ENCODE measurements around the gene PARVA.

PARVA gene

DNA sequence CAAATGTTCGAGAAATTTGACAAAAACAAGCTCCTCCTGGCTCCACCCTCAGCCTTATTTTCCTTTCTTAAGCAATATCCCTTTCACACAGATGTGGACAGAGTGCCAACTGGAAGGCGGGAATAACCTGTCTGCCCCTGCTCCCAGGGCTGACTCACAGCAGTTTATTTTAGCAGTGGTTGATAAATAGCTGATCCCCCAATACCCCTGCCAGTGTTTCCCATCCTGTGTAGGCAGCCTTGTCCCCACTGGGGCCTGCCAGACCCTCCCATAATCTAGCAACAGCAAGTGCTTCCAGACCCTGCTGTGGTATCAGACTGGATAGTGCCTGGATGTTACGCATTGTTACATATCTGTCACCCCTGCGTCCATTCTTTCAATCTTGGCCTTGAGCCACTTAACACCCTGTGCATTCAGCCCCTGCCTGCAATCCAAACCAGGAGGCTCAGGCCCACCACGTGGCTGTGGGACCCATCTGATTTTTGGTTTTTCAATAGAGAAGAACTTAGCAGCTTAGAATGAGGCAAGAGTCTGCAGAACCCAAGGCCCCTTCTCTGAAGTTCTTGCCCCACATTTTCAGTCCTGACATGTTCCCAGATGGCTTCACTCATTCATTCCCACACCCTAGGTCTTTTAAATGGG is 53.7 kb downstream of the PARVA start:
- no peak for DNase-seq (ENCODE audit: extremely low read depth in 1 of 2, low read depth in 1 of 2)

DNA sequence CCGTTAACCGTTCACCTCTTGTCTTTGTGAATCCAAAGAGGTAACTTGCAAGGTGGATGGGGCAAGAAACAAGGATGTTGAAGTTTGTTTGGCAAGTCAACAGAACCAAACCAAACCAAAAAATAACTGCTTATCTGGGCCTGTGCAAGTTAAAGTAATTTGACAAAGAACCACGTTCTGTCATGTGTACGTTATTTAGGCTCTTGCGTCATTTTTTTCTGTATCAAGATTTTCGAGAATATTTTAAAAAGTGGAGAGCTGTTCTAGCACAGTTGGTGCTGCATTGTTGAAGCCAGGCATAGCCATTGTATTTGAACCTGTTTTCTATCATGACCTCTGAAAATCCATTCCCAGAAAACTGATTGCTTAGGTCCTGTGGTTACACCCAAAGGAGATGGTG is 55.1 kb downstream of the PARVA start:
- DNase-seq (ENCODE audit: extremely low read depth in 1 of 2, low read depth in 1 of 2): no peak

DNA sequence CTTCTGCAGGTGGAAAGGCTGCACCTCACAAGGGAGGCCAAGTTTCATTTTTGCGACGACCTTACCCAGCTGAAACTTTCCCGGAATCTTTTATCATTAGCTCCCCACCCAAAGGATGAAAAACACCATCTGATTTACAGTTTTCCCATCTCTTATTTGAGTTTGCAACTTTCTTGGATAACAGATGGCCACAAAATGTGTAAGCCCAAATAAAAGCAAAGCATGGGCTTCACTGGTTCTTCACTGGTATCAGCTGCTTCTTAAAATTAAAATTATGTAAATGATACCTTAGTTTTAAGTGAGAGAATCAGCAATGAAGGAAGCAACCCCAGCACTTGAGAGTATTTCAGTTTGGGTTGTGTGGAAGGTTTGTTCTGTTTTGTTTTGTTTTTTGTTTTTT is 55.8 kb downstream of the PARVA start:
- DNase-seq (ENCODE audit: extremely low read depth in 1 of 2, low read depth in 1 of 2): no peak

DNA sequence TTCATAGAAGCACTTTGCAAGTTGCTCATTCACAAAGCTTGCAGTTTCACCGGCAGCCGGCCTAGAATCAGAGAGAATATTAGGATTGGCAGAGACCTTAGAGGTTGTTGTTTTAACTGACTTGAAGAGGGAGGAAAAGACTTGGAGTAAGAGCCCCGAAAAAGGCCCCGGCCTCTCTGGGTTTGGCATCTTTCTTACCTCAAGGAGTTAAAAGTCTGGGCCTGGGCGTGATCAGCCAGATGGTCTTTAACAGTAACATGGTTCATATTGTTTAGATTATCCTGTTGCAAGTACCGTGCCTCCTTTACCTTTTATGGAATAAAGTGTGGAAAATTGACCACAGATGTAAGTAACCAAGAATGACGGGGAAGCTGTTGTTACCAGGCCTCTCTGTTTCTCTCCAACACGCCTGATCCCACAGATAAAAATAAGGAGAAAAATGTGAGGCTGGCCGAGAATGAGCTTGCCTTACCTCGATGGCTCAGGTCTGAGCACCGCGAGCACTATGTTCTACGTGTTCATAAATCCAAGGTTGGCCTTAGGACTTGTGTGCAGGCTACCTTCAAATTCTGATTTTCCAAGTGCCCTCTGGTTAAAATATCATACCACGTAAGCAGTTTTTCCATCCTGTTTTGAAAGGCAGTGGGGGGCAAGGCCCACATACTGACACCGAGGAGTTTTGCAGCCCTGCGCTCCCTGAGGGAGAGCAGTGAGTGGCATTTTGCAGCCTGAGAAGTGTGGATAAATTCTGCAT is 56.4 kb downstream of the PARVA start:
- DNase-seq (ENCODE audit: extremely low read depth in 1 of 2, low read depth in 1 of 2): no peak

DNA sequence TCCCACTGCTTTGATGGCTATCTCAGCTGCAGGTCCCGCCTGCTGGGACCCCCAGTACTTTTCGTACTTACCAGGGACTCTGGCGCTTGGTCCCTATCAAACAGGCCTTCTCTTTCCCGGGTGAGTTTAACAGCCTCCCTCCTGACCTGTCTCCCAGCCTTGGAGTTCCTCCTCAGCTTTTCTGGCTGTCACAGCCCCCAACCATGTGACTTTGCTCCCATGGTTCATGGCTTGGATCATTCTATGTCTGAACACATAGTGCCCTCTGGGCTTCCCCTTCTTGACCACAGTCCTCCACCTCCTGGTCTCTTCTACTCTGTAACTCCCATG is 56.9 kb downstream of the PARVA start:
- no peak for DNase-seq (ENCODE audit: extremely low read depth in 1 of 2, low read depth in 1 of 2)

DNA sequence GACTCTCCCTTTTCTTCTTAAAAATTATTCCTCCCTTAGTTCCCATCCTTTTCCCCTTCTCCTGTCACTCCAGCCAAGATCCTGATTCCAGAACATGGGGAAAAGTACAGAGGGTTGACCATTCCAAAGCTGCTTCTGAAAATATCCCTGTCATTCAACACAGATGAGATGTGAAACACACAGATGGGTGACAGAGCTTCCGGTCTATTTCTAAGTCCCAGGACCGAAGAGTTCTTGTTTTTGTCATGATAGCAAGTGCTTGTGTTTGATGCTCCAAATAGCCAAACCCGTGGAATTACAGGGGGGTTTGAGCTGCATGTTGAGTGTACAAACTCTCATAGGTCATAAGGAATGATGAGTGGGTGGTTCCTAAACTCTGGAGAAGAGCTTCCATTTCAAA is 57.9 kb downstream of the PARVA start:
- no peak for DNase-seq (ENCODE audit: extremely low read depth in 1 of 2, low read depth in 1 of 2)

DNA sequence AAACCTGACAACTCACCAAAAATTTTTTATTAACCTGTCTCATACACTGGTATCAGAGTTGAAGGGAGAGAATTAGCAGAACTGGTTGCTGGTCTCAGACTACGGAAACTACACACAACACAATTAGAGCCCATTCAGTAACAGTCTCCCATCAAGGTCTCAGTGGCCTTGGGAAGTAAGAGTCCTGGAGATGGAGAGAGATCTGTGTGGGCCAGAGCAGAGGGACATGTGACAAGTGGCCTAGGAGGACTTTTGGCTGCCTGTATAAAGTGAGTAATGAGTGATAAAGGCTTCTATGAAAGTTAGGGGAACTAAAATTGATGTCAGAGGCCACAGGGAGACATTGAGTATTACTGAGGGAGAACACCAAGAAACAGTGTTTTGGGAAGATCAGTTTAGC is 58.9 kb downstream of the PARVA start:
- DNase-seq (ENCODE audit: extremely low read depth in 1 of 2, low read depth in 1 of 2): no peak

DNA sequence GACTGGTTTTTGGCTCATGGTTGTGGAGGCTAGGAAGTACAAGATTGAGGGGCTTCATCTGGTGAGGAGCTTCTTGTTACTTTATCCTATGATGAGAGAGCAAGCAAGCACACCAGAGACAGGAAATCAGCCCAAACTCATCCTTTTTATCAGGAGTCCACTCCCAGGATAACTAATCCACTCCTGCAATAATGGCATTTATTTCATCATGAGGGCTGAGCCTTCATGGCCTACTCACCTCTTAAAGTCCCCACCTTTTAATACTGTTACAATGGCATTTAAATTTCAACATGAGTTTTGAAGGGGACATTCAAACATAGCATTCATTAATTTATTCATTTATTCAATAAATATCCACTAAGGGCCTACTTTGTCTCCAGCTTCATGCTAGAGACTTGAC is 60.9 kb downstream of the PARVA start:
- no peak for DNase-seq (ENCODE audit: extremely low read depth in 1 of 2, low read depth in 1 of 2)

DNA sequence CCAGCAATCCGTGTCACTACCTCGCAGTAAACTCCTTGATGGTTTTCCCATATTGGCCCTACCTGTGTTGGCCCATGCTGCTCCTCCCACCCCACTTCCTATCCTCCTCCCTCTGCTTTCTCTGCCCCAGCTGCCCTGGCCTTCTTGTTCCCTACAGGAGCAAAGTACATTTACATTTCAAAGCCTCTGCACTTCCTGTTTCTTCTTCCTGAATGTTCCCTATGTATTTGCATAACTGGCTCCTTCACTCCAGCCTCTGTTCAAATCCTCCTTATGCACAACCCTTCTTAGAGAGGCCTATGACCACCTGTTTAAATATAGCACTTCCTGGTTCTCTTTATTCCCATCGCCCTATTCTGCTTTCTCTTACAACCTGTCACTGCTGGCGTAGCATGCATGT is 62.2 kb downstream of the PARVA start:
- no peak for DNase-seq (ENCODE audit: extremely low read depth in 1 of 2, low read depth in 1 of 2)

DNA sequence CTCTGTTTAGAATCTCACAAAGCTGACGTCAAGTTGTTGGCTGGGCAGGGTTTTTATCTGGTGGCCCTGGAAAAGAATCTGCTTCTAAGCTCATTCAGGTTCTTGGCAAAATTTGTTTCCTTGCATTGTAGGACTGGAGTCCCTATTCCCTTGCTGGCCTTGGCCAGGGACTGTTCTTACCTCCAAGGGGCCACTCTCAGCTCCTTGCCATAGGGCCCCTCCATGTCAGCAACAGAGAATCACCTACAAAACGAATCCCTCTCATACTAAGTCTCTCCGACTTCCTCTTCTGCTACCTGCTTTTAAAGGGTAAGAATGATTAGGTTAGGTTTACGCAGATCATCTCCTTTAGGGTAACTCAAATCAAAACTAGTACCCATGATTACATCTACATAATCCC is 63.2 kb downstream of the PARVA start:
- no peak for DNase-seq (ENCODE audit: extremely low read depth in 1 of 2, low read depth in 1 of 2)

DNA sequence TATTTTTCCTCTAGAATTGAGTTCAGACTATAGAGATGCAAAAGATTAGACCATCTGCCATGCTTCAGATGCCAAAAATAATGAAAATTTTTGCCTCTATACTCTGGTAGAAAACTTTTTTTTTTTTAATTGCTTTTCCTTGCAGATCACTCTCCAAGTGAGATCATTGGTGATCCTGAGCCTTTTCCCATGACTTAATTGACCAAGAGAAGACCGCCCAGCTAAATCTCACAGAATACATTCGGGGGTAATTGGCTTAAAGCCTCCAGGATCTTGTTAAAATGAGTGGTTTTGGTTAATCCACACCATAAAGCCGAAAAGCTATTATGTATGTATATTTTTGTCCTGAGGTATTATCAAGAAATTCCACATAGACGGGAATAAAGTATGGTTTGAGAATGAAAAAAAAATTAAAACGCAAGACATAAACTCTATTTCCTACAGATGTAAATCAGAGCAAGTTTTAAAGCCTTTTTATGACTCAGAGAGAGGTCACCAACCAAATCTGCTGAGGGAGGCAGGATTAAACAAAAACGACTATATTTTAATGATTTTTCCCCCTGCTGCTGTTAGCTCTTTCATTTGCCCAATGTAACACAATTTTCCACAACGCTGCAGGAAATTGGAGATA is 64.0 kb downstream of the PARVA start:
- DNase-seq (ENCODE audit: extremely low read depth in 1 of 2, low read depth in 1 of 2): no peak

DNA sequence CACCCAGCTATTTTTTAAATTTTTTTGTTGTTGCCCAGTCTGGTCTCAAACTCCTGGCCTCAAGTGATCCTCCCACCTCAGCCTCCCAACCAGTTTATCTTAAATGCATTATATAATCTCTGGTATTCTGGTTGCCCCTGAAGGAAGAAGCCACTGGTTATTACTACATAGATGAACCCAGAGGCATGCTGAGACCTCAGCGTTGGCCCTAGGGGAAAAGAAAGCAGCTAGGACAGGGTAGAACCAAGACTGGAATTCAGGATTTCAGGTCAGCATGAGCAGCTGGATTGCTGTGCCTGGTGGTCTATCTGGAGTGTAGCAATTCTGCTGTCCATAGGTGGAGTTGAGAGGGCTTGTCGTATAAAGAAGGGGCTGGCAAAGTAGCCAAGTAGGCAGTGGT is 67.2 kb downstream of the PARVA start:
- DNase-seq (ENCODE audit: extremely low read depth in 1 of 2, low read depth in 1 of 2): no peak

DNA sequence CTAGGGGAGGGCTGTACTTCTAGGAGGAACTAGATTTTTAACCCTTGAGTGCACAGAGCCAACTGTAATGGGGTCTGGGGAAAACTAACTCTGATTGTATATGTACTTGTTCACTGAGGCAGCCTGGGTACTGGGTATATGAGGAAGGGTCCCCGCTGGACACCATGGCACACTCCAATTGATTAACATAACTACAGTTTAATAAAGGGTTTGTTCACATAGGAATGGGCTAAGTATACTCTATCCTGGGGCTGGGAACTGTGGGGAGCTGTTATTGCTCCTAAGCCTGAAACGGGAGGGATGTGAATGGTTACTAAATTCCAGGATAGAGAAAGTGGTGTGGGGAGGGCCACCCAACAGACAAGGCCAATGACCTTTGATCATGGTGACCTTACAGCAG is 67.6 kb downstream of the PARVA start:
- no peak for DNase-seq (ENCODE audit: extremely low read depth in 1 of 2, low read depth in 1 of 2)

DNA sequence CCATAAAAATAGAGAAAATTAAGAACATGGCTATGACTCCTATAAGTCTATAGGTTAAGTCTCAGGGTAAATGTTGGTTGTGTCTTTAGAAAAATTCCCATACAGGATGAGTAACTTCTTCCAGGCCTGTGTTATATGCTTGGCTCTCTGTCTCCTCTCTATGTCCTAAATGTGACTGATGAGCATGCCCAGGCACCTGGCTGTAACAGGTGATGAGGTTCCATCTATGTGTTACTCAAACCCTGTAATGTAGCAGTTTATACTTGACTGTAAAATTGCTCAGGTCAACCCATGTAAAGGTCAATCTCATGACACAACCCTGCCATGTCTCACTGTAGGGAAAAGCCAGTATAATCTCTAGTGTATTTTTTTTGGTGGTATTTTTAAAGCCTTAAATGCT is 69.5 kb downstream of the PARVA start:
- no peak for DNase-seq (ENCODE audit: extremely low read depth in 1 of 2, low read depth in 1 of 2)

DNA sequence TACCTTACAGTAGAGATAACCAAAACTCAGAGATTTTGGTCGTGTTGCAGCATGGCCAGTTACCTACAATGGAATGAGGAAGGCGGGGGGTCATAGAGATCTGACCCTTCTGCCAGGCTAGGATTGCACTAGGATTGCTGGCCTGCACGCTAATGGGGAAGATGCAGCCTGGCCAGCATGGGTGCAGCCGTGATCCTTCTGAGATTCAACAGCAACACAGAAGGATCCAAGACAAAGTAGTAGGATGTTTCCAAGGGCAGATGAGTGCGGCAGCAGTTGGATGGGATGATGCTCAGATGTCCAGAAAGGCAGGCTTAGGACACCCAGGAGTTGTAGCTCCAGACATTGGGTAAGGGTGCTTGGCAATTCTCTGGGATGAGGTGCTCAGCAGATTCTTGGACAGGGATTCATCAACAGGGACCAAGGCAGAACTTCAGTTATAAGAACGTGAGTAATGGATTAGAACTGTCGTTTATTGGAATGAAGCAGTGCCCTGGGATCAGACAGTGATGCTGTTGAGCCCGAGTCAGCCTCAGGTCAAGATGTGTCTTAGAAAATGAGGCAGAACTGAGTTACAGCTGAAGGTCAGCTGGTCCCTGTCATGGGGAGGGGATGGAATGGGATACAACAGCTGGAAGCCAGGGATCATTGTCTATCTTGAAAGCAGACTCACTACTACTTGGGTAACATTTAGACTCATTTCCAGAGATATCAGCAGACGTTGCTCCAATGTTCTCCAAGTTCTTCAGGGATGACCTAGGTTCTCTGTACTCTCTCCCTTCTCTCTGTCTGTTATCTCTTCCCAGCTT is 71.0 kb downstream of the PARVA start:
- DNase-seq (ENCODE audit: extremely low read depth in 1 of 2, low read depth in 1 of 2): no peak

DNA sequence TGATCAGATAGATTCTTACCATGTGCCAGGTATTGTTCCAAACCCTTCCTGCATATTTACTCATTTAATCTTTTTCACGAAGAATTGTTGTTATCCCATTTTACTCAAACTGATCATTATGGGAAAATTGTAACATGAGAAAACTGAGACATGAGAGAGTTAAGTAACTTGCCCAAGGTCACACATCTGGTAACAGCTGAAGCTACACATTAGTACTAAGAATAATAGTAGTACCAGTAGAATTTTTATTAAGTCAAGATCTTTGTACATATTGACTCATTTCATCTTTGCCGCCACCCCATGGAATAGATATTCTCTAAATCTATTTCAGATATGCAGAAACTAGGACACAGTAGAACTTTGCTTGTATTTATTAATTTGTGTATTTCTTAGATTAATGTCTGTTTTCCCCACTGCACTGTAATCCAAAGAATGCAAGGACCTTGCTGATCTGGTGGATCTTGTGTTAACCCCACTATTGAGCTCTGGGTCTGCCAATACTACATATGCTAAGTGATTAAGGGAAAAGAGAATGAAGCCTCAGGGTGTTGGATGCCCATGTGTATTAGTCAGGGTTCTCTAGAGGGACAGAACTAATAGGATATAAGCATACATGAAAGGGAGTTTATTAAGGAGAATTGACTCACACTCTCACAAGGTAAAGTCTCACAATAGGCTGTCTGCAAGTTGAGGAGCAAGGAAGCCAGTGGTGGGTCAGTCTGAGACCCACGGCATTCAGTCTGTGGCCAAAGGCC is 72.8 kb downstream of the PARVA start:
- no peak for DNase-seq (ENCODE audit: extremely low read depth in 1 of 2, low read depth in 1 of 2)

DNA sequence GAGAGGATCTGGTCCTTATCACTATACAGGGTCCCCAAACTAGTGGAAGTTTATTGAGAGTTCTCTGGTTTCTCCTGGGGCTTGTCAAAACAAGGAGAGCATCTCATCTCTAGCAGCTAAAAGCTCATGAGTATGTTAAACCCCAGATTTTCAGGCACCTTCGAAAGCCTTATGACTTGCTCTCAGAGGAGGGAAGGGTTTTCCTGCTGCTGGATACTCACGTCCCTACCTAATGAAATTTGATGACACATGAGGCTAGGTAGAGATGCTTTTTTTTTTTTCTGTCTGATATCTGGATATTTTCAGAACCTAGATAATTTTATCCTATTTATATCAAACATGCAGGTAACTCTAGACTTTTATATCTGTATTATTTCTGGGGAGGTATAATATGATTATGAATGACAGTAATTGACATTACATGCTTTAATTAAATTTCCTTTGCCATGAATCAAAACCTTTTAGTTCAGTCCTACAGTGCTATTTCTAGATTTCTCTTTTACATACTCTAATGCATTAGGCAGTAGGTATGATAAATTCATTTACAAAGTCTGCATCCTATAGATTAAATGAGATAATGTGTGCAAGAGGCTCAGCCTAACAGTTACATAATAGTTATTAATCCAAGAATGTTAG is 73.9 kb downstream of the PARVA start:
- no peak for DNase-seq (ENCODE audit: extremely low read depth in 1 of 2, low read depth in 1 of 2)

DNA sequence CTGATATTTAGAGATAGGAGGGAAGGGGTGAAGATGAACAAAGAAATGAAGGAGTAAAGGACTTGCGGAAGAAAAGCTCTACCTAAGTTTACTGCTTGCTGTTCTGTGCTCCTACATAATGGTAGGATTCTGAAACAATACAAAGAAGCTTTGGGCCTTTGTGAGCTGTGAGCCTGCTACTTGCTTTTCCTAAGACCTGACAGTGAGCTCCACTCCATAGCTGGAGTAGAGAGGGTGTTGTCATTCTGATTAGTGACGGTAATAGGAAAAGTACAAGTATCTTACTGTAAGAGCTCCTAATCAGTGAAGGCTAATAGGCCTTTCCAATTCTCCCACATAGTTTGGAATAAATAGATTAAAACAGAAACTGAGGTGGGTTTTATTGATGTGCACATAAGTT is 75.9 kb downstream of the PARVA start:
- no peak for DNase-seq (ENCODE audit: extremely low read depth in 1 of 2, low read depth in 1 of 2)

DNA sequence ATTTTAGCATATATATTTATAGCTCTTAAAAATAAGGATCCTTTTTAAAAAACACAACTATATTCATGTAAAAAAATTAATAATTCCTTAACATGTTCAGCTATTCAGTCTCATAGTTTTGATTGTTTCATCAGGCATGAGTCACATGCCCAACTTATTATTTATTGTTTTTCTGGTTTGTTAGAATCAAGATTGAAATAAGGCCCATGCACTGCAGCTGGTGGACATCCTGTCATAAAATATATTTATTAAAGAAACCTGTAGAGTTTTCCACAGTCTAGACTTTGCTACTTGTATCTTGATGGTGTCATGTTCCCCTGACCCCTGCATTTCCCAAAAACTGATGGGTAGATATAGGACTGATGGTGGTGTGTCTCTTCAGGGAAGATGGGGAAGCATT is 77.4 kb downstream of the PARVA start:
- DNase-seq (ENCODE audit: extremely low read depth in 1 of 2, low read depth in 1 of 2): no peak

DNA sequence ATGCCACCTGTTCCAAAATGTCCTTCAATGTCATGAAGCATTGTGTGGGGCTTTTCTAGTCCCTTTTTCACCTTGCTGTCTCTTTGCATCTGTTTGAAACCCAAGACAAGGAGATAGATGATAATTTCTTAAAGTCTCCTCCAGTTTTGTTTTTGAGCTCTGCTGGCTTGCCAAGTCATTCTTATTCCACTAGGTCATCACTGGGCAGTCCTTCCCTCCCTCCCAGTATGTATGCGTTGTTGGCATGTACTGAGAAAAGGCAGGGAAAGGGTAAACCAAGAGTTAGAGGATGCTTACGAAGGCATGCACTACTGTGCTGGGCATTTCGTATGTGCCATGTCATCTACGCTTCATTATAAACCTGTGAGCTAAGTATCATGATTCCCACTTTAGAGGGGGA is 78.6 kb downstream of the PARVA start:
- DNase-seq (ENCODE audit: extremely low read depth in 1 of 2, low read depth in 1 of 2): no peak

Data from stimulated activated CD8-positive, alpha-beta memory T cell treated with anti-CD3 and anti-CD28 coated beads, Interleukin-7, amount 100 ng/mL, for 48 hours (primary cell).